BJ (cell line): Measurements from ENCODE around the gene TH. TPM values are rescaled to one million over a fixed set of nuclear protein-coding genes. Genes with fewer than 3 reads are reported as not detected.

Experiments
- CTCF ChIA-PET: fragments of 350-600 bp; formaldehyde crosslinking; extraction: SDS; loops from one replicate; lab custom pipeline; 2021; ENCODE audit warnings: antibody characterized with exemption, inconsistent platforms; lab: Yijun Ruan, JAX
- POLR2A ChIA-PET: fragments of 300-600 bp; sonication (Branson Sonifier 250); formaldehyde crosslinking; extraction: SDS; loops from one replicate; lab custom pipeline; 2021; ENCODE audit warnings: antibody characterized with exemption; lab: Charles Lee
- DNase-seq: peaks from one replicate; pipeline ENCODE4 v3.0.0-alpha.2; 2011; ENCODE audit warnings: low read depth
- H3K27me3 ChIP-seq: 2 replicates; pipeline ENCODE4 v1.6.0; 2011; ENCODE audit warnings: low read length; ENCODE audit not compliant: control insufficient read depth, insufficient read depth
- H3K36me3 ChIP-seq: 2 replicates; pipeline ENCODE4 v1.5.1; 2011; ENCODE audit warnings: low read length; ENCODE audit not compliant: control insufficient read depth, insufficient read depth
- H3K4me3 ChIP-seq: 2 replicates; pipeline ENCODE4 v1.5.1; 2011; ENCODE audit warnings: low read depth, mild to moderate bottlenecking, control low read depth, low read length
- CTCF ChIP-seq: IDR thresholded peaks from 2 replicates; pipeline ENCODE4 v1.5.1; 2011; ENCODE audit warnings: low read depth, mild to moderate bottlenecking, control low read depth, inconsistent platforms, low read length, moderate library complexity; ENCODE audit not compliant: insufficient read depth
- polyA plus RNA-seq: library from polyadenylated mRNA; depleted of rRNA; stranded (reverse); fragments of >200 nt; gene quantifications from 2 replicates; pipeline ENCODE4 v1.2.3, GENCODE V29; 2011

The TH gene
- polyA plus RNA-seq, 1 experiment, result not detected

GRCh38 chr11:2133241-2134021, 38.2 kb downstream of the TH start:
- no peak for TF ChIP-seq CTCF
- H3K4me3 ChIP-seq, result no peak overlapping the region
- CTCF ChIA-PET, result interaction anchor here (1.1 to 5.7 kb wide), 3 partner anchors 11 to 17 kb away, joined by 3 to 28 read pairs (median 4); no protein-coding TSS in a partner anchor
- peaks cover 7% of the 10 kb centered on the region for H3K27me3 ChIP-seq
- POLR2A ChIA-PET, result no interaction called here
- no peak for DNase-seq
- H3K36me3 ChIP-seq, result peaks cover 13% of the 10 kb centered on the region

GRCh38 chr11:2132874-2133240, 38.8 kb downstream of the TH start:
- DNase-seq, result no peak
- H3K4me3 ChIP-seq, result no peak overlapping the region
- H3K27me3 ChIP-seq, result peaks cover 7% of the 10 kb centered on the region
- CTCF ChIA-PET, result interaction anchor here (1.6 to 5.7 kb wide), 2 partner anchors 12 to 18 kb away, joined by 4 to 28 read pairs; no protein-coding TSS in a partner anchor
- POLR2A ChIA-PET, result no interaction called here
- H3K36me3 ChIP-seq, result peaks cover 13% of the 10 kb centered on the region
- no peak for TF ChIP-seq CTCF

- POLR2A ChIA-PET, result no interaction called here
- CTCF ChIA-PET, result interaction anchor here (0.6 to 5.7 kb wide), 4 partner anchors 19 to 294 kb away, joined by 3 to 28 read pairs (median 4); partner anchors contain the start of gene TNNI2
- DNase-seq, result no peak
- Histone ChIP-seq H3K4me3 (no peak overlapping the region), H3K36me3 (peaks cover 13% of the 10 kb centered on the region), H3K27me3 (peaks cover 4% of the 10 kb centered on the region)
- no peak for TF ChIP-seq CTCF
Observed at GRCh38 chr11:2132246-2132645, 39.4 kb downstream of the TH start.

- Histone ChIP-seq H3K4me3 (no peak overlapping the region), H3K27me3 (peaks cover 2% of the 10 kb centered on the region), H3K36me3 (peaks cover 13% of the 10 kb centered on the region)
- DNase-seq, result no peak
- POLR2A ChIA-PET, result no interaction called here
- CTCF ChIA-PET, result interaction anchor here (0.6 to 5.7 kb wide), 4 partner anchors 19 to 293 kb away, joined by 3 to 28 read pairs (median 4); partner anchors contain the start of gene TNNI2
- TF ChIP-seq CTCF, result no peak
Observed at GRCh38 chr11:2131371-2132236, 40.0 kb downstream of the TH start.

- CTCF ChIA-PET, result no interaction called here
- no peak for DNase-seq
Observed at GRCh38 chr11:2130881-2131352, 40.7 kb downstream of the TH start.

More at GRCh38 chr11:2130881-2131352, 40.7 kb downstream of the TH start:
- Histone ChIP-seq H3K36me3 (peaks cover 13% of the 10 kb centered on the region), H3K27me3 (peaks cover 2% of the 10 kb centered on the region), H3K4me3 (no peak overlapping the region)
- POLR2A ChIA-PET, result no interaction called here
- TF ChIP-seq CTCF, result no peak
